GM18505 (cell line): ENCODE data around the gene CENPM.
A peak's percentile ranks its signal among the peaks of the same experiment; 100 is the strongest.

Source experiments
- ATAC-seq: cut with Tn5 transposase; IDR thresholded peaks from one replicate; pipeline ENCODE4 v1.9.1; 2021; ENCODE audit not compliant: unreplicated experiment
- POLR2A ChIP-seq: IDR thresholded peaks from 4 replicates; pipeline ENCODE4 v1.6.1; 2011; ENCODE audit warnings: borderline replicate concordance; ENCODE audit not compliant: insufficient read depth, insufficient read length; ENCODE audit errors: extremely low read depth

The CENPM gene

GRCh38 chr22:41917375-41917902 is 29.5 kb downstream of the CENPM start:
- no peak for TF ChIP-seq POLR2A
- ATAC-seq: no peak

GRCh38 chr22:41916745-41917358 is 30.1 kb downstream of the CENPM start:
- no peak for TF ChIP-seq POLR2A
- ATAC-seq: no peak

DNA sequence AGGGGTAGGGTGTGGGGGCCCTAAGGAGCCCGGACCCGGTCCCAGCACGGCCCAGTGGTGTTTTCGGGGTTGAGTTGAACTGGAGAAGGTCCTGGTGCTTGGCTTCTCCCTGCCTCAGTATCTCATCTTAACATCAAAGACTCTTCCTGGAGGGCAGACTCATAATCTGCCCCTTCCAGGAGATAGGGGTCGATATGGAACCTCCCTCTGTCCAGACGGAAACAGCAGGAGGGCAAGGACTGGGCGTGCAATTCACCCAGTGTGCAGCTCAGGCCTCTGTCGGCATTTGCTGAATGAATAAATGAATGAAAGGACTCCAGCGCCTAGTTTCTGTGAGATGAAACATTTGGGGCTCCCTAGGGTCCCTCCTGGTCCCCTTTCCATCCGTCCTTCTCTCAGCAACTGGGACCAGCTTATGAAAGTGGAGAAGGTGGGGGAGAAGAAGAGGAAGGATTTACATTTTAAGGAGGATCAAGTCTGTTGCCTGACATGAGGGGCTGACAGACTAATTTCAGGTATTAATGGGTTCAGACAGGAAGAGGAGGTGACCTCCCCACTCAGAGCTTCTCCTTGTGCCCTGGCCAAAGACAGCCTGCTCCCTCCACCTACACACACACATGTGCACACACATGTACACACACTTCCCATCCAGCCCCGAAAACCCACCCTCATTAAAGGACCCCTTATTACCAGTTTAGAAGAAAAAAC is 31.0 kb downstream of the CENPM start:
- TF ChIP-seq POLR2A: no peak
- ATAC-seq: no peak

DNA sequence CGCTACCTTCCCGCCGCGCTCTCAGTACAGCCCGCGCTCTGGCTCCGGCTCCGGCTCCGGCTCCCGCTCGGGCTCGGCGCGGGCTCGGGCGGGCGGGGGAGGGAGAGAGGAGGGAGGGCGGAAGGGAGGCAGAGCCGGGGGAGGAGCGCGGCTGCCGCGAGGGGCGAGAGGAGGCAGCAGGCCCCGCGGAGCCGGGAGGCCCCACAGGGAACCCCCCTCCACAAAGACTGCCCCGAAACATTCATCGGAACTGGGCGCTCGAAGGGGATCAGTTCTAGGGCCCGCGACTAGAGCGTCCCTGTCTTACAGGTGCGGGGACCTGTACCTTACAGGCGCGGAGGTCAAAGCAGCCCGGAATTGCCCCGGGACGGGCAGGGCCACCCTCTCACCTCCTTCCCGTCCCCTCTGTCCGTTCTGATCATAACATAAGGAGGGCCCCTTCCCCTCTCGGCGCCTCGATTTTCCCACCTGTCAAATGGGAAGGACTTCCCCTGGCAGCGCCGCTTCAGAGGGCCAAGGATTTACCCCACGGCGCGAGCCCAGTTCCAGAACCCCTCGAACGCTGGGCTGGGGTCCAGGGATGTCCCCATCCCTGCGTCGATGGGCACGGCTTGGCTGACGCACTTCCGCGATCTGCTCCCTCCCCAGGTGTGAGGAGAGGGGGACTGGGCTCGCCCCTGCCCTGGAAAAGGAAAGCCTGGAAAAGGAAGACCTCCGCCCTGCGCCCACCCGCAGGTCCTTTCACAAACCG is 31.7 kb downstream of the CENPM start, which contains the start of gene SHISA8:
Gene SHISA8, minus strand, starts transcription at position 40 of the 751 bp plus-strand sequence. CDS start 407 bp downstream, outside the sequence.
- peak; percentile 7 for TF ChIP-seq POLR2A
- no peak for ATAC-seq

- ATAC-seq: no peak
- TF ChIP-seq POLR2A: no peak
These were observed 32.3 kb downstream of the CENPM start for GRCh38 chr22:41914611-41915034.

DNA sequence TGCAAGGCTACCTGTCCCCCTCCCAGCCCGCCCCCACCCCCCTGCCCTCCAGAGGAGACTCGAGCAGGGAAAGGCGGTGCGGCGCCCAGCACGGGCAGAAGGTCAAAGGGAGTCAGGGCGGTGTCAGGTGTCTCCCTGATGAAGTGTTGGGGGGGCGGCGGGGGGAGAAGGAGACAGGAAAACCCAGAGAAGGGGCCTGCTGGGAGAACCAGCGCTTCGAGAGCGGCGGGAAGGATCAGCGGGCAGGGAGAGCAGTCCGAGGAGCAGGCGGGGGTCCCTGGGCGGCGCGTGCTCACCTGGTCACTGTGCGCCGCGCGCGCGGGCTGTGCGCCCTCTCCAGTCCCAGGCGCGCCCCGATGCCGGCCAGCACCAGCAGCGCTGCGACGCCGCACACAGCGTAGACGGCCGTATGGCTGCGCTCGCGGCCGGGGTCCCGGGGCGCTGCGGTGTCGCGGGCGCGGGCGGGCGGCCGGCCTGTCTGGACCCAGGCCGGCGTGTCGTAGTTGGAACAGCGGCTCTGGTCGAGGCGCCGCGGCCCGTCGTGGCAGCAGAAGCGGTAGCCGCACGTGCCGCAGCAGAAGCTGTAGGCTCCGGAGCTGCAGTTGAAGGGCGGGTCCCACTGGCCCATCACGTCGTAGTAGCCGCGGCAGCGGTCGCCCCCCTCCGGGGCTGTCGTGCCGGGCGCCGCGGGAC is 33.0 kb downstream of the CENPM start:
- no peak for TF ChIP-seq POLR2A
- ATAC-seq: no peak

DNA sequence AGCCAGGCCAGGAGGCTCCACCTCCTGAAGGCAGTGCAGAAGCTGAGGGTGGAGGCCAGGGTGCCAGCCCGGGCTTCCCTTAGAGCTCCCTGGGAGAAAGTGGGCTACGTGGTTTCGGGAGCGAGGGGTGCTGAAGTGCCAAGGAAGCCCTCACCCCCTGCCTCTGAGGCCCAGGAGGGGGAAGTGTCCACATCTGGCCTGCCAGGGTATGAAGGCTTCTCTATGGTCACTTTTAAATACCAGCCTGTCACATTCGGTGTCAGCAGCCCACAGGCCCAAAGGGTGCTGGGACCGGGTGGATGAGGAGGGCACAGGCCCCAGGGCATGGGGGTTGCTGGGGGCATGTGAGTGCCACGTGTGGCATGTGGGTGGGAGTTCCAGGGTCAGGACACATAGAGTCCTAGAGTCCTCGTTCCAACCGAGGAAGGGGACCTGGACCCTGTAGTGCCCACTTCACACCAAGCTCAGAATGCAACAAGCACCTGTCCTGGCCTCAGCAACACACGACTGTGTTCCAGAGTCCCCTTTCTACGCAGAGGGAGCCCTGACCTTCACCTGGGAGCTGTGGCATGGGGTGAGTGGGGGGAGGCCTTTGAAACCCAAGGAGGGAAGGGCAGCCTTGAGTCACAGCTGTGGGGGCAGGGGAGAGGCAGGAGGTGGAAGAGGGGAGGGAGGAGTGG is 33.8 kb downstream of the CENPM start:
- no peak for ATAC-seq
- no peak for TF ChIP-seq POLR2A

DNA sequence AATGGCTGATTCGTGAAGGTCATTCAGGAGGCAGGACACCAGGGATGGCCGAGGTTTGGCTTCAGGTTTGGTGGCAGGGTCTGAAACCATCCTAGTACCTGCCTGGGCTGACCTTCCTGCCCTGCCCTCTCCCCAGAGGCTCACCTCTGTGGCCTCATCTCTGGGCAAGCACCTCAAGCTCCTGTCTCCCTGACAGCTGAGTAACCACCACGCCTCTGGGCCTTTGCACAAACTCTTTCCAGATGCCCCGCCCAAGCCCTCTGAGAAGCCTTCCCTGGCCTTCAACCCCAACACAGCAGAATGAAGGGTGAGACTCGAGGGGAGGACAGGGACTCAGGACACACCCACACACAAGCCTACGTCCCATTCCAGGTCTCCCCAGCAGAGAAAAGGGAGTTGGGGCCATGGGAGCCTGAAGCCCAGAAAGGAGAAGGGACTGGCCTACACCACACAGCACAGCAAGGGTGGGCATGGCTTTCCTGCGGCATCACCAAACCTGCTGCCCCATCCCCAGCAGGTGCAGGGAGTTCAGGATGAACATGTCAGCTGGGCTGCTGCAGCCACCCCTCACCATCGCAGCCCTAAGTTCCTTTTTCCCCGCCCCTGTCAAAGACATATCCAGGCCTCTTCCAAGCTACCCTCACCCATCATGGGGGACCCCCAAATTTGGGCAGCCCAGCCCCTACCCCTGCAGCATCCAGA is 34.5 kb downstream of the CENPM start:
- ATAC-seq: no peak
- TF ChIP-seq POLR2A: no peak

GRCh38 chr22:41911001-41911611 is 35.8 kb downstream of the CENPM start:
- TF ChIP-seq POLR2A: no peak

DNA sequence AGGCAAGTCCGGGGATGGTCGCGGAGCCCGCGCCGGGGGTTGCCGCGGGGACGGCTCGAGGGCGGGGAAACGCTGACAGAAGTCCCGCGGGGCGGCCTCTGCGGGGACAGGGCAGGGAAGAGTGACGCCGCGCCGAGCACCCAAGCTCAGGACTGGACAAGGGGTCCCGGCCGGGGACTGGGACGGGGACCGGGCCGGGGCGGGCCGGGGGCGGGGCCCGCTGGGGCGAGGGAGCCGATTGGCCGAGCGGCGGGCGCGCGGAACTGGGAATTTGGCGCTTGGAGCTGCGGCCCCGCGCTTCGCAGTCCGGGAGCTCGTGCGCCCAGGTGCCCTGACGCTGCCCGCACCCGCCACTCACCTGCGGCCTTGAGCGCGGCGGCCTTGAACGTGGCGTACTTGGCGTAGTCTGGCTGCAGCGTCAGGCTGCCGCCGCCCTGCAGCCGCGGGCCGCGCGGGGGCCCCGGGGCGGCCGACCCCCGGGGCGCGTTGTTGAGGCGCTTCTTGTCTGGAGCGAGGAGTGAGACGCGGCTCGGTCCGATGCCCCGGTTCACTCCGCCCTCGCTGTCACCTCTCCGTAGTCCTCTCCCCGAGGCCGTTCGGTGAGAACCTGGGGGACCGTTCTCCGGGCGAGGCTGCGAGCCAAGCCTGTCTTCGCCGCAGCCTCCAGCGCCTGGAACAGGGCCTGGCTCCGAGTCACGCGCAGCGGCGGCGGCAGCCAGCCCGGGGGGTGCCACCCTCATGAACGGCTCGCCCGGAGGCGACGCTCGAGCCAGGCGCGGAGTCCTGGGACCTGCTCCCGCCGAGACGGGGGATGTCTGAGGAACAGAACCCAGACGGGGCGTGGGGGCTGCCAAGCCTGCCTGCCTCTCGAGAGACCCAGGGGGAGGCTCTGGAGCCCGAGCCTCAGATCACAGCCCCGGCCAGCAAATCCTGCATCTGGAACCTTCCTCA is 36.6 kb downstream of the CENPM start:
- no peak for TF ChIP-seq POLR2A
- ATAC-seq: no peak

More at GRCh38 chr22:41911001-41911611, 35.8 kb downstream of the CENPM start:
- ATAC-seq: no peak

DNA sequence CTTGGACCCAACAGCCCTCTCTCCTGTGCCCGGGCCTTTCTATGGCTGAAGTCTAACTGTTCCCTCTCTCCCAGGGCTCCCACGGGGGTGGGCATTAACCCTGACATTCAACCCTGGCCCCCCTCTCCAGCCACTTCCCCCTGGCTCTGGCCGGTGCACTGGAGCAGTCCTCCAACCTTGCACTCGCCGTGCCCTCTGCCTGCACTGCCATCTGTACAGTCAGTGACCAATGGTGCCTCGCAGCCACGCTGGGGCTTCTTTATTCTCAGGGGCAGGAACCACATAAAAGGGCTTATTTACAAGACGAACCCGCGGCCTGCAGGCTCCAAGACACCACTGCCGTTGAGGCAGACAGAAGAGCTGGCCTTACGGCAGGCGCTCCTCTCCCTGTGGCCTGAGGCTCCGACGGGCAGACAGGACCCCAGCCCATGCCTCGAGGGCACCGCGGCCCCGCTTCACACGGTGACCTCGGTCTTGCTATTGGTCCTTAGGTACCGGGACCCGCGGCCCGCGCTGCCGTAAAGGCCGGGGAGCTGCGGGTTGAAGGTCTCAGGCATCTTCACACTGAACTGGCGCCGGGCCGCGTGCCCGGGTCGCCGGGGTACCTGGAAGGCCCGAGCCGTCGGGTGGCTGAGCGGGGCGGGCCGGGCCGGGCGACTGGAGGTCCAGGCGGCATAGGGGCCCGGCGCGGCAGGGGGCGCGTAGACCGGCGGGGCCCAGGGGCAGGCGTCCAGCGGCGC is 37.5 kb downstream of the CENPM start:
- no peak for TF ChIP-seq POLR2A
- no peak for ATAC-seq
